Neural cell (in vitro differentiated cells): ENCODE results near the gene TCOF1.

Source experiments
- EP300 ChIP-seq: fragments of 450-650 bp; conservative IDR thresholded peaks from 2 replicates; pipeline ENCODE4 v1.6.1; 2014; ENCODE audit warnings: antibody characterized with exemption, mild to moderate bottlenecking, moderate library complexity; ENCODE audit not compliant: poor library complexity, severe bottlenecking
- EZH2 ChIP-seq: fragments of 200-600, 300-800 bp; shearing (Covaris generic), sonication (generic); IDR thresholded peaks from 2 replicates; pipeline ENCODE4 v1.6.1; 2014; ENCODE audit warnings: antibody characterized with exemption, low read length, borderline replicate concordance, mild to moderate bottlenecking; ENCODE audit not compliant: insufficient read depth, poor library complexity, severe bottlenecking
- MXI1 ChIP-seq: fragments of 450-650 bp; conservative IDR thresholded peaks from 2 replicates; pipeline ENCODE4 v1.6.1; 2014; ENCODE audit warnings: antibody characterized with exemption, mild to moderate bottlenecking; ENCODE audit not compliant: poor library complexity, severe bottlenecking
- POLR2AphosphoS5 ChIP-seq: IDR thresholded peaks from 2 replicates; pipeline ENCODE4 v1.6.1; 2012
- RAD21 ChIP-seq: fragments of 450-650 bp; conservative IDR thresholded peaks from 2 replicates; pipeline ENCODE4 v1.6.1; 2014; ENCODE audit warnings: antibody characterized with exemption, mild to moderate bottlenecking, moderate library complexity
- SMC3 ChIP-seq: fragments of 450-650 bp; conservative IDR thresholded peaks from 2 replicates; pipeline ENCODE4 v1.6.1; 2014; ENCODE audit warnings: antibody characterized with exemption, mild to moderate bottlenecking, moderate library complexity; ENCODE audit not compliant: poor library complexity
- TAF1 ChIP-seq: IDR thresholded peaks from 2 replicates; pipeline ENCODE4 v1.6.1; 2012; ENCODE audit warnings: low read depth
- TF ChIP-seq, protein P1 (sequence below): fragments of 450-650 bp; IDR thresholded peaks from 2 replicates; pipeline ENCODE4 v1.5.1; 2014; ENCODE audit warnings: antibody characterized with exemption, mild to moderate bottlenecking, moderate library complexity; ENCODE audit not compliant: poor library complexity, severe bottlenecking
- TF ChIP-seq, protein P2 (sequence below): IDR thresholded peaks from 2 replicates; pipeline ENCODE4 v1.6.1; 2012; ENCODE audit warnings: borderline replicate concordance

DNA sequence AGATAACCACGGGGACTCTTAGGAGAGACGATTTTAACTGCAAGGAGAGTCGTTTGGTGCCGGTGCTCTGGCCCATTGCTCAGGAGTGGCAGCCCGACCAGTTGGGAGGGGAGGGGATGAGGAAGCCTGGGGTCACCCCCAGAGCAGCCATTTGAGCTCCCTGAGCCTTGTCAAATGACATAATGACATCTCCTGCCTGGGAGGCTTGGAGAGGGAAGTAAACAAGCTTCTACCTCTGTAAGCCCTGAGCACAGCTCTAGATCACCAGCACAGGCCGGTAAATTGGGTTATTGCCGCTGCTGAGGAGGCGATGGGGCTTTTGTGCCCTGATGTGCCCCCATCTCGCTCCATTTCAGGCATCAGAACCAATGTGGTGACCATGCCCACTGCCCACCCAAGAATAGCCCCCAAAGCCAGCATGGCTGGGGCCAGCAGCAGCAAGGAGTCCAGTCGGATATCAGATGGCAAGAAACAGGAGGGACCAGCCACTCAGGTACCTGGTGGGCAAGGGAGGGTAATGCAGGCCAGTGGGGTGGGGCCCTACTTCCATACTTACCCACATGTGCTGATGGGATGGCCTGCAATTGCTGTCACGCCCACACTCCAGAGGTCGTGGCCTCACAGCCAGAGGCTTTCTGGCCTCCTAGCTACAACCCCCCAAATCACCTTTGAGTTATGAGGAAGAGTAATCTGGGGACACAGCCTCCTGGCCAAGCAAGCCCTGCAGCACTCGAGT is 32.2 kb downstream of the TCOF1 start:
- TF ChIP-seq POLR2AphosphoS5 (no peak), RAD21 (no peak), TAF1 (no peak), EZH2 (no peak), EP300 (no peak), MXI1 (no peak), SMC3 (no peak)
- TF ChIP-seq, protein P1, sequence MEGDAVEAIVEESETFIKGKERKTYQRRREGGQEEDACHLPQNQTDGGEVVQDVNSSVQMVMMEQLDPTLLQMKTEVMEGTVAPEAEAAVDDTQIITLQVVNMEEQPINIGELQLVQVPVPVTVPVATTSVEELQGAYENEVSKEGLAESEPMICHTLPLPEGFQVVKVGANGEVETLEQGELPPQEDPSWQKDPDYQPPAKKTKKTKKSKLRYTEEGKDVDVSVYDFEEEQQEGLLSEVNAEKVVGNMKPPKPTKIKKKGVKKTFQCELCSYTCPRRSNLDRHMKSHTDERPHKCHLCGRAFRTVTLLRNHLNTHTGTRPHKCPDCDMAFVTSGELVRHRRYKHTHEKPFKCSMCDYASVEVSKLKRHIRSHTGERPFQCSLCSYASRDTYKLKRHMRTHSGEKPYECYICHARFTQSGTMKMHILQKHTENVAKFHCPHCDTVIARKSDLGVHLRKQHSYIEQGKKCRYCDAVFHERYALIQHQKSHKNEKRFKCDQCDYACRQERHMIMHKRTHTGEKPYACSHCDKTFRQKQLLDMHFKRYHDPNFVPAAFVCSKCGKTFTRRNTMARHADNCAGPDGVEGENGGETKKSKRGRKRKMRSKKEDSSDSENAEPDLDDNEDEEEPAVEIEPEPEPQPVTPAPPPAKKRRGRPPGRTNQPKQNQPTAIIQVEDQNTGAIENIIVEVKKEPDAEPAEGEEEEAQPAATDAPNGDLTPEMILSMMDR = no peak
- TF ChIP-seq, protein P2, sequence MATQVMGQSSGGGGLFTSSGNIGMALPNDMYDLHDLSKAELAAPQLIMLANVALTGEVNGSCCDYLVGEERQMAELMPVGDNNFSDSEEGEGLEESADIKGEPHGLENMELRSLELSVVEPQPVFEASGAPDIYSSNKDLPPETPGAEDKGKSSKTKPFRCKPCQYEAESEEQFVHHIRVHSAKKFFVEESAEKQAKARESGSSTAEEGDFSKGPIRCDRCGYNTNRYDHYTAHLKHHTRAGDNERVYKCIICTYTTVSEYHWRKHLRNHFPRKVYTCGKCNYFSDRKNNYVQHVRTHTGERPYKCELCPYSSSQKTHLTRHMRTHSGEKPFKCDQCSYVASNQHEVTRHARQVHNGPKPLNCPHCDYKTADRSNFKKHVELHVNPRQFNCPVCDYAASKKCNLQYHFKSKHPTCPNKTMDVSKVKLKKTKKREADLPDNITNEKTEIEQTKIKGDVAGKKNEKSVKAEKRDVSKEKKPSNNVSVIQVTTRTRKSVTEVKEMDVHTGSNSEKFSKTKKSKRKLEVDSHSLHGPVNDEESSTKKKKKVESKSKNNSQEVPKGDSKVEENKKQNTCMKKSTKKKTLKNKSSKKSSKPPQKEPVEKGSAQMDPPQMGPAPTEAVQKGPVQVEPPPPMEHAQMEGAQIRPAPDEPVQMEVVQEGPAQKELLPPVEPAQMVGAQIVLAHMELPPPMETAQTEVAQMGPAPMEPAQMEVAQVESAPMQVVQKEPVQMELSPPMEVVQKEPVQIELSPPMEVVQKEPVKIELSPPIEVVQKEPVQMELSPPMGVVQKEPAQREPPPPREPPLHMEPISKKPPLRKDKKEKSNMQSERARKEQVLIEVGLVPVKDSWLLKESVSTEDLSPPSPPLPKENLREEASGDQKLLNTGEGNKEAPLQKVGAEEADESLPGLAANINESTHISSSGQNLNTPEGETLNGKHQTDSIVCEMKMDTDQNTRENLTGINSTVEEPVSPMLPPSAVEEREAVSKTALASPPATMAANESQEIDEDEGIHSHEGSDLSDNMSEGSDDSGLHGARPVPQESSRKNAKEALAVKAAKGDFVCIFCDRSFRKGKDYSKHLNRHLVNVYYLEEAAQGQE = no peak
